ENCODE results near the gene PAWR. TPM values are rescaled to one million over a fixed set of nuclear protein-coding genes. Genes with fewer than 3 reads are reported as not detected.
A peak's percentile ranks its signal among the peaks of the same experiment; 100 is the strongest.

The PAWR gene
- total and polyA plus RNA-seq, 2 of the 13 experiments (the other 11 are each of a cell fraction or from before 2014, with no cell fraction given), result 29.1 to 36.1 TPM

DNA sequence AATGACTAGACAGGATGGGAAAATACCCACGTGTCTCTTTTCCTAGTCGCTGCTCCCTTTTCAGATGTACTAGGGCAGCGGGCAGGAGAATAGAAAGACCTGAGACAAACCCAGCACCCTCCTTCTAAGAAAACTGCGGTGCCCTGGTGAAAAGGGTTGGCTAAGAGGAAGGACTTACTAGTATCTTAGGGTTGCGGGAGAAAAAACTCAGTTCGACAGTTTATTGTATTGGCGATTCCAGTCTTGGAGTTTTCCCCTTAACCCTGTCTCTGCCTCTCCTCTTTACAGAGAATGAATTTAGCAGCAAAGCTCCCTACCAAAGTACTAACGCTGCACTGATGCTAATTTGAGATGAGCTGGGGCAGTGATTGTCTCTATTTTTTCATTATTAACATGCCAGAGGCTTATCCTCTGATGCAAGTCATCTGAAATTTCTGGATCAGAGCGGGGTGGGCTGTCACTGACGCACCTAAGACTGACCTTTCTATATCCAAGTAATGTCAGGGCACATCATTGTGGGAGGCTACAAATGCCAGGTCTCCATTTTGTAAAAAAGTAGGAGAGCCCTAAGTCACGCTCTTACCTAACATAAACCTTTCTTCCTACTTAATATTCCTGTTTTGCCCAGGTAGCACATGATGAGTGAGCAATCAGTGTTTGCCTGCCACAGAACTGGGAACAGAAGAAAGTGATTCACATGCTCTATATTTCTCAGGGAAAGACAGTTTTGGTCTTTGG, 916 bp upstream of the PAWR start (continued):
- TF ChIP-seq KLF6 (CRISPR knock-in tag; IDR thresholded peaks at IDR 0.05) (0 out of 2 replicates have a peak, but pooled peaks have one; percentile 13), ZNF556 (CRISPR knock-in tag; IDR thresholded peaks at IDR 0.05; ENCODE audit: borderline replicate concordance) (no peak), RCOR2 (CRISPR knock-in tag; IDR thresholded peaks at IDR 0.05) (no peak), ZNF737 (CRISPR knock-in tag; IDR thresholded peaks at IDR 0.05; ENCODE audit: borderline replicate concordance) (0 out of 2 replicates have a peak, but pooled peaks have one; percentile 1), KDM5A (IDR thresholded peaks at IDR 0.05; ENCODE audit: borderline replicate concordance, low read length) (0 out of 2 replicates have a peak, but pooled peaks have one; percentile 5), ZFP82 (CRISPR knock-in tag; IDR thresholded peaks at IDR 0.05; ENCODE audit: borderline replicate concordance) (0 out of 2 replicates have a peak, but pooled peaks have one; percentile 53), SNRNP70 (IDR thresholded peaks at IDR 0.05; ENCODE audit: low read depth, low read length) (no peak), FOXJ3 (CRISPR knock-in tag; IDR thresholded peaks at IDR 0.05; ENCODE audit: borderline replicate concordance) (peak; percentile 16; the same call in 1 of the 2 replicates), NFKB2 (CRISPR knock-in tag; IDR thresholded peaks at IDR 0.05; ENCODE audit: borderline replicate concordance) (no peak), TGIF2 (CRISPR knock-in tag; IDR thresholded peaks at IDR 0.05) (peak; percentile 14; the same call in 1 of the 2 replicates), NFATC3 (CRISPR knock-in tag; IDR thresholded peaks at IDR 0.05) (no peak)
- TF ChIP-seq, protein P1, sequence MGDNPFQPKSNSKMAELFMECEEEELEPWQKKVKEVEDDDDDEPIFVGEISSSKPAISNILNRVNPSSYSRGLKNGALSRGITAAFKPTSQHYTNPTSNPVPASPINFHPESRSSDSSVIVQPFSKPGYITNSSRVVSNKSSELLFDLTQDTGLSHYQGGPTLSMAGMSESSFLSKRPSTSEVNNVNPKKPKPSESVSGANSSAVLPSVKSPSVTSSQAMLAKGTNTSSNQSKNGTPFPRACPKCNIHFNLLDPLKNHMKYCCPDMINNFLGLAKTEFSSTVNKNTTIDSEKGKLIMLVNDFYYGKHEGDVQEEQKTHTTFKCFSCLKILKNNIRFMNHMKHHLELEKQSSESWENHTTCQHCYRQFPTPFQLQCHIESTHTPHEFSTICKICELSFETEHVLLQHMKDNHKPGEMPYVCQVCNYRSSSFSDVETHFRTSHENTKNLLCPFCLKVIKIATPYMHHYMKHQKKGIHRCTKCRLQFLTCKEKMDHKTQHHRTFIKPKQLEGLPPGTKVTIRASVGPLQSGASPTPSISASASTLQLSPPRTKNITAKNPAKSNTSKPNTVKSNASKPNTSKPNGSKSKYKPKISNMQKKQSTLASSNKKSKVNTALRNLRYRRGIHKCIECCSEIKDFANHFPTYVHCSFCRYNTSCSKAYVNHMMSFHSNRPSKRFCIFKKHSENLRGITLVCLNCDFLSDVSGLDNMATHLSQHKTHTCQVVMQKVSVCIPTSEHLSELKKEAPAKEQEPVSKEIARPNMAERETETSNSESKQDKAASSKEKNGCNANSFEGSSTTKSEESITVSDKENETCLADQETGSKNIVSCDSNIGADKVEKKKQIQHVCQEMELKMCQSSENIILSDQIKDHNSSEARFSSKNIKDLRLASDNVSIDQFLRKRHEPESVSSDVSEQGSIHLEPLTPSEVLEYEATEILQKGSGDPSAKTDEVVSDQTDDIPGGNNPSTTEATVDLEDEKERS (CRISPR knock-in tag; IDR thresholded peaks at IDR 0.05), result no peak
